CD4-positive, alpha-beta T cell treated with Interleukin-2 at 100 ng/mL for 4 hours (primary cell): ENCODE results near the gene LMBR1.

Experiments
- DNase-seq: peaks from one replicate; pipeline ENCODE4 v3.0.0-alpha.2; 2020; ENCODE audit warnings: low spot score

The LMBR1 gene

GRCh38 chr7:156795415-156795814 is 97.6 kb downstream of the LMBR1 start:
- no peak for DNase-seq

GRCh38 chr7:156793334-156793733 is 99.6 kb downstream of the LMBR1 start:
- DNase-seq: no peak

GRCh38 chr7:156792611-156793010 is 100.4 kb downstream of the LMBR1 start:
- no peak for DNase-seq

GRCh38 chr7:156791241-156791640 is 101.7 kb downstream of the LMBR1 start:
- DNase-seq: no peak

GRCh38 chr7:156790264-156790663 is 102.7 kb downstream of the LMBR1 start:
- DNase-seq: no peak

GRCh38 chr7:156785998-156786543 is 106.9 kb downstream of the LMBR1 start:
- no peak for DNase-seq

- DNase-seq: no peak
These were observed 109.1 kb downstream of the LMBR1 start for GRCh38 chr7:156783864-156784263.

GRCh38 chr7:156781972-156782371 is 111.0 kb downstream of the LMBR1 start:
- DNase-seq: no peak

GRCh38 chr7:156780724-156781455 is 112.1 kb downstream of the LMBR1 start:
- no peak for DNase-seq

- no peak for DNase-seq
These were observed 114.3 kb downstream of the LMBR1 start for GRCh38 chr7:156778668-156779067.

- DNase-seq: no peak
These were observed 114.8 kb downstream of the LMBR1 start for GRCh38 chr7:156778201-156778600.

- DNase-seq: peak; percentile 17
These were observed 115.5 kb downstream of the LMBR1 start for GRCh38 chr7:156777364-156778069.

GRCh38 chr7:156776527-156776926 is 116.5 kb downstream of the LMBR1 start:
- no peak for DNase-seq

GRCh38 chr7:156773966-156774365 is 119.0 kb downstream of the LMBR1 start:
- DNase-seq: no peak

GRCh38 chr7:156772725-156773124 is 120.3 kb downstream of the LMBR1 start:
- DNase-seq: no peak

GRCh38 chr7:156768698-156769472 is 124.1 kb downstream of the LMBR1 start:
- DNase-seq: no peak

- no peak for DNase-seq
These were observed 126.3 kb downstream of the LMBR1 start for GRCh38 chr7:156766666-156767065.

GRCh38 chr7:156765901-156766656 is 126.9 kb downstream of the LMBR1 start:
- DNase-seq: no peak

GRCh38 chr7:156764766-156765165 is 128.2 kb downstream of the LMBR1 start:
- no peak for DNase-seq

- DNase-seq: no peak
These were observed 128.8 kb downstream of the LMBR1 start for GRCh38 chr7:156764016-156764669.

- no peak for DNase-seq
These were observed 133.3 kb downstream of the LMBR1 start for GRCh38 chr7:156759579-156760202.
